NCI-H1694 treated with DMSO at 0.1 percent for 48 hours (cell line): ENCODE results near the gene RECQL5.
A peak's percentile ranks its signal among the peaks of the same experiment; 100 is the strongest.

ENCODE experiments used
- DNase-seq: peaks from one replicate; lab custom pipeline; 2025; lab: John Stamatoyannopoulos, UW

The RECQL5 gene

GRCh38 chr17:75688209-75688825, 21.4 kb upstream of the RECQL5 start:
- DNase-seq: no peak

- no peak for DNase-seq
Observed at GRCh38 chr17:75685499-75685898, 18.5 kb upstream of the RECQL5 start.

GRCh38 chr17:75684924-75685323, 18.0 kb upstream of the RECQL5 start:
- peak; percentile 68 for DNase-seq

- DNase-seq: no peak
Observed at GRCh38 chr17:75684249-75684648, 17.3 kb upstream of the RECQL5 start.

GRCh38 chr17:75683583-75683982, 16.6 kb upstream of the RECQL5 start:
- DNase-seq: no peak

- DNase-seq: no peak
Observed at GRCh38 chr17:75681289-75681688, 14.3 kb upstream of the RECQL5 start.

- DNase-seq: no peak
Observed at GRCh38 chr17:75680431-75680830, 13.5 kb upstream of the RECQL5 start.

GRCh38 chr17:75679706-75680211, 12.8 kb upstream of the RECQL5 start:
- no peak for DNase-seq

- DNase-seq: no peak
Observed at GRCh38 chr17:75676461-75676860, 9.5 kb upstream of the RECQL5 start.

- no peak for DNase-seq
Observed at GRCh38 chr17:75673487-75673886, 6.5 kb upstream of the RECQL5 start.

GRCh38 chr17:75672011-75672410, 5.1 kb upstream of the RECQL5 start:
- no peak for DNase-seq

- DNase-seq: no peak
Observed at GRCh38 chr17:75670868-75671267, 3.9 kb upstream of the RECQL5 start.

- no peak for DNase-seq
Observed at GRCh38 chr17:75668489-75668888, 1.5 kb upstream of the RECQL5 start.

- no peak for DNase-seq
Observed at GRCh38 chr17:75667825-75668224, 871 bp upstream of the RECQL5 start.

GRCh38 chr17:75665981-75666380, 973 bp downstream of the RECQL5 start:
- DNase-seq: no peak

- no peak for DNase-seq
Observed at GRCh38 chr17:75664099-75664549, 2.8 kb downstream of the RECQL5 start.

- no peak for DNase-seq
Observed at GRCh38 chr17:75662511-75662910, 4.4 kb downstream of the RECQL5 start.

- DNase-seq: no peak
Observed at GRCh38 chr17:75661531-75661930, 5.4 kb downstream of the RECQL5 start.

GRCh38 chr17:75658237-75658636, 8.7 kb downstream of the RECQL5 start:
- DNase-seq: no peak

GRCh38 chr17:75654176-75654575, 12.8 kb downstream of the RECQL5 start:
- no peak for DNase-seq

GRCh38 chr17:75652934-75653549, 13.9 kb downstream of the RECQL5 start:
- peak; percentile 46 for DNase-seq

GRCh38 chr17:75652341-75652740, 14.6 kb downstream of the RECQL5 start:
- no peak for DNase-seq

GRCh38 chr17:75650874-75651273, 16.1 kb downstream of the RECQL5 start:
- DNase-seq: no peak

- no peak for DNase-seq
Observed at GRCh38 chr17:75649687-75650086, 17.3 kb downstream of the RECQL5 start.
